Spinal cord (tissue), 10 donors: ENCODE measurements around the gene PLA2G4F. TPM values are rescaled to one million over a fixed set of nuclear protein-coding genes. Genes with fewer than 3 reads are reported as not detected.

ENCODE experiments used
- DNase-seq, 6 donors: peaks; one replicate each; pipeline versions ENCODE4 v3.0.0 to v3.0.0-alpha.2; 2013 to 2015; ENCODE audit warnings: low spot score in 6 of 6, low read depth in 4 of 6
- H3K27ac ChIP-seq: one replicate; pipeline ENCODE4 v1.5.1; 2013; ENCODE audit warnings: low read depth, low read length, control low read depth
- H3K27me3 ChIP-seq: one replicate; pipeline ENCODE4 v1.6.1; 2013; ENCODE audit warnings: low read length; ENCODE audit not compliant: control insufficient read depth, insufficient read depth
- H3K36me3 ChIP-seq: one replicate; pipeline ENCODE4 v1.6.1; 2013; ENCODE audit warnings: low read length; ENCODE audit not compliant: control insufficient read depth, insufficient read depth
- H3K4me1 ChIP-seq: one replicate; pipeline ENCODE4 v1.6.1; 2013; ENCODE audit warnings: low read length; ENCODE audit not compliant: control insufficient read depth, insufficient read depth
- H3K4me3 ChIP-seq: one replicate; pipeline ENCODE4 v1.5.1; 2013; ENCODE audit warnings: low read depth, low read length, control low read depth
- H3K9me3 ChIP-seq: one replicate; pipeline ENCODE4 v1.6.1; 2013; ENCODE audit warnings: low read length; ENCODE audit not compliant: control insufficient read depth, insufficient read depth
- WGBS: methylation state at CpG from one replicate; pipeline ENCODE4 v1.1.5; 2013; ENCODE audit warnings: missing lambda C conversion rate; ENCODE audit not compliant: insufficient coverage; 5-methylcytosine and 5-hydroxymethylcytosine counted together
- polyA plus RNA-seq, 2 donors: library from polyadenylated mRNA; unstranded; fragments of 120-200 nt; gene quantifications; one replicate each; pipeline ENCODE4 v1.2.1, GENCODE V29; 2013; ENCODE audit not compliant: insufficient read length in 2 of 2
- total RNA-seq, 2 donors: library from RNA; depleted of rRNA in 1 of 2; stranded (reverse); fragments of 120-200 nt in 1 of 2; fragments of >200 nt in 1 of 2; gene quantifications; one replicate each; pipeline versions ENCODE4 v1.2.3 to v1.2.4, GENCODE V29; 2013 to 2014
- donor health status: healthy.

The PLA2G4F gene
- total and polyA plus RNA-seq, 4 donors: 0.11 to 0.25 (median 0.21) TPM; not detected in 1

DNA sequence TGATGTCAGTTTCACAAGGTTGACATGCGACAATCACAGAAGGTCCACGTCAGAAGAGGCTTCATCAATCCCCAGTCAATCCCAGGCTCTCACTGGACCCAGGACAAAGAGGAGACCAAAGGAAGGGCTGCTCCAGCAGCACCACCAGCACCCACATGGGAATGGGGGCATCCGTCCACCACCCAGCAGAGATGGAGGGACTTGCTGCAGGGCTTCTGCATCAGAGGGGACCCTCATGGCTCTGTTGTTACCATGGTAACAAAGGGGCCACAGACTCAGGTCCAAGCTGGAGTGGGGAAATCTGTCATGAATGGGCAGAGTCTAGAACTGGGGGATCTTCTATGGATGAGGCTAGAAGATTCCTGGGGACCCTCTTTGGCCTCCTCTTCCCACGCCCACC, 13.1 kb downstream of the PLA2G4F start:
- H3K9me3 ChIP-seq: no peaks in the 10 kb centered on the region
- DNase-seq: no peak
- WGBS: 92% methylated on average over 4 of the region's 4 CpGs

DNA sequence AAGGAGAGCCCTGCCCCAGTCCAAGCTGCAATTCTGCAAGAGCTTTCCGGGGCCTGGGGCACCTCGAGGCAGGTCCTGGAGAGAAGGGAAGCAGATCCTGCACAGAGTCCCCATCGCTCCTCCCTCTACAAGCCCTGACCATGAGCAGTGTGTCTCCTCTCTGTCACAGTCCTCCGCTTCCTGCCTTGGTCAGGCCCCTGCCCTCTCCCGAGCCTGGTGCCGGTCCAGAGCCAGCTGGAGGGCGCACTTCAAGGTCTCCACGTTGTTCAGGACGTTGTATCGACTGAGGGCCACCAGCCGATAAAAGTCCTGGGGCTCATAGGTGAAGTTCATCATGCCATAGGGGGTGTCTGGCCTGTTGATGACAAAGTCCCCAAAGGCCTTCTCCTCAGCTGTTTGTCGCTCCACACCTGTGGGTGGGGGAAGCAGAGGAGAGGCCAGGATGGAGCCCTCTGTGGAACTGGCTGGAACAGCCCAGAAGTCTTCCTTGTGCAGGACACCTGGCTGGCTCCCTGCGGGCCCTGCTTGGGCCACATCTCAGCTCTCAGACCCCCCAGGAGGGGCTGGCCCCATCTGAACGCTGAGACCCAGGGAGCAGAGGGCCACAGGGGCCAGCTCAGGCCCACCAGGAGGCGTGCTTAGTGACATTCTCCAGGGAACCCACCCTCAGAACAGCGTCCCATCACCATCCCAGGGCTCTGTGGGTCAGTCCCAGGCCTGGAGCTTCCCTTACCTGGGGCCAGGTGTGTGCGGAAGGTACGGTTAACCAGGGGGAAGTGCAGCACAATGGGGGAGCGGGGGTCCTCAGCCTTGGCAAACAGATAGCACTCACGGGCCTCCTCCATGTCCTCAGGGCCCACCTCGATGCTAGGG, 14.4 kb downstream of the PLA2G4F start:
- no peak overlapping the region for H3K4me3 ChIP-seq
- H3K9me3 ChIP-seq: no peaks in the 10 kb centered on the region
- H3K36me3 ChIP-seq: no peaks in the 10 kb centered on the region
- 85% methylated on average over 21 of the region's 21 CpGs for WGBS
- no peaks in the 10 kb centered on the region for H3K4me1 ChIP-seq
- no peaks in the 10 kb centered on the region for H3K27me3 ChIP-seq
- H3K27ac ChIP-seq: no peak overlapping the region
- DNase-seq: no peak

More for the DNA sequence above, 13.1 kb downstream of the PLA2G4F start:
- no peak overlapping the region for H3K4me3 ChIP-seq
- H3K27me3 ChIP-seq: no peaks in the 10 kb centered on the region
- no peaks in the 10 kb centered on the region for H3K4me1 ChIP-seq
- no peak overlapping the region for H3K27ac ChIP-seq
- no peaks in the 10 kb centered on the region for H3K36me3 ChIP-seq

DNA sequence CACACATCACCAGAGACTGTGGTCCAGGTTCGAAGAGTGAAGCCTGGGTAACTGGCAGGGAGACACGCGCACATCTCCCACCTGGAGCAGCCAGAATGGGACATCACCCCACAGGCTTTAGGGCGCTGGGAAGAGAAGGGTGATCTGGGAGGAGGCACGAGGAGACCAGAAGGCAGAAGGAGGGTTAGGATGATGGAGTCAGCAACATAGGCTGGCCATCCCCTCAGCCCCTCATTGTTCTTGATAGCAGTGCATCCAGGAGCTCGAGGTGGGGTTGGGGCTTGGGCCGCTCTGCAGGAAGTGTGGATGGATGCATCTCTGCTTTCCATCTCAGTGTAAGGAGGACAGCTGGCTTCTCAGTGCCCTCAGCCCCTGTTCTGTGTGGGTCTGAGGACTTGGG, 15.2 kb downstream of the PLA2G4F start:
- H3K4me1 ChIP-seq: no peaks in the 10 kb centered on the region
- H3K27ac ChIP-seq: no peak overlapping the region
- DNase-seq: no peak
- H3K9me3 ChIP-seq: no peaks in the 10 kb centered on the region
- no peaks in the 10 kb centered on the region for H3K27me3 ChIP-seq
- 94% methylated on average over 5 of the region's 7 CpGs for WGBS
- no peak overlapping the region for H3K4me3 ChIP-seq
- H3K36me3 ChIP-seq: no peaks in the 10 kb centered on the region

DNA sequence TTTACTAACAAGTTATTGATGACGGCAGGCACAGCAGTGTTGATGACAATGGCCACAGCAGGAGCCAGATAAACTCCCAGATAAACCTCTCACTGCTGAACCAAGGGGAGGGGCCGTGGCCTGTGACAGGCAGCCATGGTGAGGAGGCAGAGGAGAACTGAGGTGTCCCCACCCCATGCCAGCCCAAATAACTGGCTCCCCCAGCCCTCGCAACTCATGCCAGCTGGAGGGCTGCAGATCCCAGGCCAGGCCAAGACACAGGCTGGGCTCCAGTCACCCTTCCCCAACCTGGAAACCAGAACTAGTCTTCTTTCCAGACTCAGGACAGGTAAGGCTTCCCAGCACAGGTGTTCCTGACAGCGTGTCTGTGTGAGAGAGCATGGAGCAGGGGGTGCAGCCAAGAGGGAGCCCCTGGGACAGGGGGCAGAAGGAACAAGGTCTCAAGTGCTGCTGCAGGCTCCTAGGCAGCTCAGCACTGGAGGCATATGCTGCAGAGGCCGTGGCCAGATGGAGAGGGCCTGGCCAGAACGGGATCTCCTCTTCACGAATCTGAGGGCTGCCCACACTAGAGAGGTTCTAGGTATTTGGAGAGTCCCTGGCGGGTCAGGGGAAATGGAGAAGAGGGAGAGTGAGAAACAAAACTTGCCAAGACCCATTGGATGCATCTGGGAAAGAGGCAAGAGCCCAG, 15.9 kb downstream of the PLA2G4F start:
- Histone ChIP-seq H3K4me1 (no peaks in the 10 kb centered on the region), H3K4me3 (no peak overlapping the region), H3K36me3 (no peaks in the 10 kb centered on the region), H3K9me3 (no peaks in the 10 kb centered on the region), H3K27me3 (no peaks in the 10 kb centered on the region), H3K27ac (no peak overlapping the region)
- DNase-seq: peak in 1 of 6 donors; percentile 36
- WGBS: 95% methylated on average over 5 of the region's 8 CpGs

DNA sequence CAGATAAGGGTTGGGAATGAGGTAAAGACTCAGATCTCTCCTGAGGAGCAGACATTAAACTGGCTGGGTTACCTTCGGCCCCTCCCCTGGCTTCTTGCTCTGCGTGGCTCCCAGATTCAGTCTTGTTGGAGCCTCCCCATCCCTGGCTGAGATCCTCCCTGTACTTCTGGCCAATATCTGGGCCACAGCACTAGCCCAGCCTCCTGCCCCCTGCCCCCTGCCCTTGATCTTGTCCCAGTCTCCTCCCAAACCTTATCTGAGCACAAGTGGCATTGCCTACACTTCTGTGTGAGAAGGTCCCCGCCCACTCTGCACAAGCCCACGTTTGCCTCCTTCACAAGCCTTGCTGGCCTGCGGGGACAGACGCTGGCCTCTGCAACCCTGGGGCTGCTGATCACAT, 16.8 kb downstream of the PLA2G4F start:
- no peaks in the 10 kb centered on the region for H3K36me3 ChIP-seq
- 78% methylated on average over 6 of the region's 6 CpGs for WGBS
- H3K27ac ChIP-seq: no peak overlapping the region
- H3K27me3 ChIP-seq: no peaks in the 10 kb centered on the region
- H3K4me1 ChIP-seq: no peaks in the 10 kb centered on the region
- no peak for DNase-seq
- H3K4me3 ChIP-seq: no peak overlapping the region
- no peaks in the 10 kb centered on the region for H3K9me3 ChIP-seq

DNA sequence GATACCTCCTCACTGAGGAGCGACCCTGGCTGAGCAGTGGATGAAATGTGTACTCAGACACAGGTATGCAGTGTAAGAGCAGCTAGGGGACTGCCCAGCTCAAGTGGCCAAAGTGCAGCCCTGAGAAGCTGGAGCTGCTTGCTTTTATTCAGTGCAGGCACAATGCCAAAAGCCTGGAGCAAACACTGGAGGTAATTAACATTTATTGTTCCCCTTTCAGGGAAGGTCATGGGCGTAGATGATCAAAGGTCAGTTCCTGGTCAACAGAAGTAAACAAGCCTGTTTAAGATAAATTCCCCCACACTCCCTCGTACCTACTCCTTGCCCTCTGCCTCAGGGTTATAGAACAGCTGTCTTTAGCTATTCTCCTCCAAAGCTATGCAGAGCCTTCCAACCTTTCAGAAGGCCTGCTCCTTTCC, 17.5 kb downstream of the PLA2G4F start:
- H3K27ac ChIP-seq: no peak overlapping the region
- 85% methylated on average over 3 of the region's 3 CpGs for WGBS
- H3K4me3 ChIP-seq: no peak overlapping the region

GRCh38 chr15:42138411-42138810, 18.0 kb downstream of the PLA2G4F start:
- Histone ChIP-seq H3K9me3 (no peaks in the 10 kb centered on the region), H3K27me3 (no peaks in the 10 kb centered on the region), H3K27ac (no peak overlapping the region), H3K4me3 (no peak overlapping the region), H3K4me1 (no peaks in the 10 kb centered on the region), H3K36me3 (no peaks in the 10 kb centered on the region)
- WGBS: 76% methylated on average over 4 of the region's 4 CpGs
- DNase-seq: no peak

More for the DNA sequence above, 17.5 kb downstream of the PLA2G4F start:
- no peaks in the 10 kb centered on the region for H3K9me3 ChIP-seq
- no peaks in the 10 kb centered on the region for H3K27me3 ChIP-seq
- no peaks in the 10 kb centered on the region for H3K36me3 ChIP-seq
- DNase-seq: no peak
- no peaks in the 10 kb centered on the region for H3K4me1 ChIP-seq

GRCh38 chr15:42137461-42138261, 18.8 kb downstream of the PLA2G4F start:
- WGBS: 70% methylated on average over 6 of the region's 11 CpGs
- Histone ChIP-seq H3K36me3 (no peaks in the 10 kb centered on the region), H3K27ac (no peak overlapping the region), H3K27me3 (no peaks in the 10 kb centered on the region), H3K4me3 (no peak overlapping the region), H3K9me3 (no peaks in the 10 kb centered on the region), H3K4me1 (no peaks in the 10 kb centered on the region)
- DNase-seq: peak in 5 of 6 donors; percentile 31 to 89 (median 48)

GRCh38 chr15:42136513-42136912, 19.9 kb downstream of the PLA2G4F start:
- Histone ChIP-seq H3K4me3 (no peak overlapping the region), H3K9me3 (no peaks in the 10 kb centered on the region), H3K27ac (no peak overlapping the region), H3K4me1 (peaks cover 5% of the 10 kb centered on the region), H3K36me3 (no peaks in the 10 kb centered on the region), H3K27me3 (no peaks in the 10 kb centered on the region)
- 94% methylated on average over 5 of the region's 11 CpGs for WGBS
- DNase-seq: no peak
